NK-92 (cell line): ENCODE data around the gene DCAF16.
"Not testable (repeated sequence)": the region's sequence is repeated elsewhere in the genome, so short reads cannot be mapped to it uniquely, and the experiment has no call there.

Experiments
- DNase-seq: peaks from one replicate; lab custom pipeline; 2025; ENCODE audit not compliant: unreplicated experiment; lab: John Stamatoyannopoulos, UW

DCAF16 gene

DNA sequence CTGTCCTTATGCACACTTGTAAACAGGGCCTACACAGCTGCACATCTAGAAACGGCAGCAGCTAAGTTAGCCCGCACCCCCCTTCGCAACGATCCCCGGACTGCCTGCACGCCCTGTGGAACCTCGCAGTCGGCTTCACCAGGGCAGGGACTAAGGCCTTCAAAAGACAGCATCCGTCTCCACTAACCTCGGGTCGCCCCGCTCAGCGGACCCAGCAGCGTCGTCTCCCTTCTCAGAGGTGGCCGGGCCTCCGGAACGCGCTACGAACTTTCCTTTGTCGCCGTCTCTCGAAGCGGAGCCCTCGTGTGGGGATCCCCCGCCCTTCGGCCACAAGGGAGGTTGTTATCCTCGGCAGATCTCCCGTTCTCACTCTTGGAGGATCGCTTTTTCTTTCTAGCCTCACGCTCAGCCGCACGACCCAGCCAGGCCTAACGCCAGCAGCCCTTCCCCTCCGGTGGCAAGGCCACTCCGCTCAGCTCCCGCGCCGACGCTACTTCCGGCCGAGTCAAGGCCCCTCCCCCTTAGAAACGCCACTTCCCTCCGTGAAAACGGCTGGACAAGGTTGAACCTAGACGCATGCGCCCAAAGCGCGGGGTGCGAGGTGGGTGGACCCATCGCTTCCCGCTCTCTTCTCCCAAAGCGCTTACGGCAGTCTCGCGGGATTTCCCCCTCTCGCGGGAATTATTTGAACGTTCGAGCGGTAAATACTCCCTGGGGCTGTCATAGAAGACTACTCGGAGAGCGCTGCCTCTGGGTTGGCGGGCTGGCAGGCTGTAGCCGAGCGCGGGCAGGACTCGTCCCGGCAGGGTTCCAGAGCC, at the start of gene DCAF16, which contains the start of gene NCAPG:
DCAF16 (minus strand) TSS at position 498 of the 818 bp plus-strand sequence. CDS start 6,616 bp downstream, outside the sequence.
NCAPG (plus strand) TSS at position 720 of the 818 bp plus-strand sequence. CDS start 99 bp downstream, outside the sequence.
- DNase-seq, result peak; percentile 95

DNA sequence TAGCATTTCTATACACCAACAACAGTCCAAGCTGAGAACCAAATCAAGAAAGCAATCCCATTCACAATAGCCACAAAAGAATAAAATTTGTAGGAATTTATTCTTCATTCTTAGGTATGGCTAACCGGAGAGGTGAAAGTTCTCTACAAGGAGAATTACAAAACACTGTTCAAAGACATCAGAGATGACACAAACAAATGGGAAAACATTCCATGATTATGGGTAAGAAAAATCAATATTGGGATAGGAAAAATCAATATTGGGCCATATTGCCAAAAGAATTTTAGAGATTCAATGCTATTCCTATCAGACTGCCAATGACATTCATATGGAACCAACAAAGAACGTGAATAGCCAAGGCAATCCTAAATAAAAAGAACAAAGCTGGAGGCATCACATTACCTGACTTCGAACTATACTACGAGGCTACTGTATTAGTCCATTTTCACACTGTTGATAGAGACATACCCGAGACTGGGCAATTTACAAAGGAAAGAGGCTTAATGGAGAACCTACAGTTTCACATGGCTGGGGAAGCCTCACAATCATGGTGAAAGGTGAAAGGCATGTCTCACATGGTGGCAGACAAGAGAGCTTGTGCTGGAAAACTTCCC, 49.3 kb upstream of the DCAF16 start:
- DNase-seq, result no peak

DNA sequence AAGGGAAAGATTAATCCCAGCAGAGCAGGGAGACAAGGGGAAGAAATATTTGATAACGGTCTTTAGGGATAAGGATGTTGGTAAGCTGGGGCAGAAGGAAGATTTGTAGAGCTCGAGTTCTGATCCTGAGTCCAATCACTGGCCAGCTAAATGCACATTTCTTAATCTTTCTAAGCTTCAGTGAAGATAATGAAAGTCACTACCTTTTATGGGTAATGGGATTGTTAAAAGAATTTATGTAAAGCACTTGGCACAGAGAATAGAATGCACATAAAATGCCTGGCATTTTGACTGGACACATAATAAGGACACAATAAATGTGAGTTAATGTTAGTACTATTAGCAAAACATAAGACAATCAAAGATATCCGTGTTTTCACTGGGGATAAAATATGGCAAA, 43.5 kb upstream of the DCAF16 start:
- DNase-seq, result no peak

DNA sequence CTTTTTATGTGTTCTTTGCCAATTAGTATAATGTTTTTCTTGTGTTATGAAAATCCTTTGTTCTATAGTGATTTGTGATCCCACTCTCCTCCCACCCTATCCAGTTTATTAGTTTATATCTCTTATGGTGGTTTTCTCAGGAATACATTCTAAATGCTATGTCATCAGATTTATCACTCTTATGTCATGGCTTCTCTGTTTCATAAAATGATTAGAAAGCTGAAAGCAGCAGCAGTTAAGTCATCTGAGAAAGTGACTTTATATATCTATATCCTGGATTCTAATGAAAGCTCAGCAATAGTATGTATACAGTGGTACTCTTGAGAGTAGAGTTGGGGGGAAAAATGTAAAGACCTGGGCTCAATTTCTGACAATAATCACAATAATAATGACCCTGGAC, 41.4 kb upstream of the DCAF16 start:
- DNase-seq, result no peak

DNA sequence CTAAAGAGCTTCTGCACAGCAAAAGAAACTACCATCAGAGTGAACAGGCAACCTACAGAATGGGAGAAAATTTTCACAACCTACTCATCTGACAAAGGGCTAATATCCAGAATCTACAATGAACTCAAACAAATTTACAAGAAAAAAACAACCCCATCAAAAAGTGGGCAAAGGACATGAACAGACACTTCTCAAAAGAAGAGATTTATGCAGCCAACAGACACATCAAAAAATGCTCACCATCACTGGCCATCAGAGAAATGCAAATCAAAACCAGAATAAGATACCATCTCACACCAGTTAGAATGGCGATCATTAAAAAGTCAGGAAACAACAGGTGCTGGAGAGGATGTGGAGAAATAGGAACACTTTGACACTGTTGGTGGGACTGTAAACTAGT, 39.7 kb upstream of the DCAF16 start:
- not testable (repeated sequence) for DNase-seq

DNA sequence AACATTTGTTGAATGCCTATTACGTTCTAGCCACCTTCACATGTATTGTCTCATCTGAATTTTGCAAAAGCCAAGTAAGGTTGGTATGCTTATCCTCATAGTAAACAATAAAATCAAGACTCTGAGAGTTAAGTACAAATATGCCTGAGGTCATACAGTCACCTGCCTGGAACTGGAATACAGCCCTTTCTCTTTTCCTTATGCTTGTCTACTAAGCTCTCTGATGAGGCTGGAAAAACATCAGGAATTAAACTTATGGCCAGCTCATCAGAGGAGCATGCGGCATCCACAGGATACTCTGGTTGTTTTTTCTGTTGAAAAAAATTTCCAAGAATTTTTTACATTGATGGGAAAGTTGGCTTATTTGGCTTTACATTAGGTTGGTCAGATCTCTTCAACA, 35.7 kb upstream of the DCAF16 start:
- DNase-seq, result no peak

DNA sequence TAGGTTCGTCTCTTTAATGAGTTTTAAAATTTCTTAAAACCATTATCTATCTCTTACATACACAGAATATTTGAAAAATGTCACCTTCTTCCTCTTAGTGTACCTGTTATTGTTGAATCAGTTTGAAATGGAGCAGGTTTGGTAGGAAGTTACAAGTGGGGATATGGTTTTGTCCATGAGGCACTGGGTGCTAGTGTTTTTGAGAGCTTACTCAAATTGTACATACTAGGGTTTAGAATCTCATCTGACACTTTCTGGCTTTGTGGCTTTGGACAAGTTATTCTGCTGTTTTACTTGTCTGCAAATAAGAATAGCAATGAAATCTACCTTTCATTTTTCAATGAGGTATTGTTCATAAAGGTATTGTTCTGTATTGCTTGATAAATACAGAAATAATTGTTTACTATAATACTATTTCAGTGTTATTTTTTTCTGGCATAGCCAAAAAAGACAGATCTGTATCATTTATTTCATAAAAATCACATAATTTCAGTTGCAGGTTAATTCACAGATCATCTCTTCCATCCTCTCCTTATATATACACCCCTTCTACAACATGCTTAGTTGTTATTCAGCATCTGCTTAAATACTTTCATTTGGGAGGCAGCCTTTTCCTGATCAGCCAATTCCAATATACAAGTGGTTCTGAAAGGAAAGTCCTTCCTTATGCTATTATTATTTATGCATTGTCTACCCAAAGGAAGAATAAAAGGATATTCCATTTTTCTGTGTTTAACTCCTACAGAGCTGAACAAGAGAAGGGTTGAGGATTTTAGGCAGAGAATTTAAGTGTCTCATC, 13.5 kb upstream of the DCAF16 start:
- DNase-seq, result no peak

DNA sequence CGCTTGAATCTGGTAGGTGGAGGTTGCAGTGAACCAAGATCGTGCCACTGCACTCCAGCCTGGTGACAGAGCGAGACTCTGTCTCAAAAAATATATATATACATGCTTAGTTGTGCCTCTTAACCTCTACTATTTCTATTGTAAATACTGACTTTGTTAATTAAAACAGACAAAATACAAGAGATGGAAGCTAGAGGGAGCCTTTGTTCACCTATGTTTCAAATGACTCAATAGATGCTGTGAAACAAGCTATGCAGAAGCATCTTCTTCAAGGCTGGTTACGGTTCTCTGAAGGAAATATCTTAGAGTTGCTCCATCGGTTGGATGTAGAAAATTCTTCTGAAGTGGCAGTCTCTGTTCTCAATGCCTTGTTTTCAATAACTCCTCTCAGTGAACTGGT, 6.5 kb upstream of the DCAF16 start:
- DNase-seq, result no peak

DNA sequence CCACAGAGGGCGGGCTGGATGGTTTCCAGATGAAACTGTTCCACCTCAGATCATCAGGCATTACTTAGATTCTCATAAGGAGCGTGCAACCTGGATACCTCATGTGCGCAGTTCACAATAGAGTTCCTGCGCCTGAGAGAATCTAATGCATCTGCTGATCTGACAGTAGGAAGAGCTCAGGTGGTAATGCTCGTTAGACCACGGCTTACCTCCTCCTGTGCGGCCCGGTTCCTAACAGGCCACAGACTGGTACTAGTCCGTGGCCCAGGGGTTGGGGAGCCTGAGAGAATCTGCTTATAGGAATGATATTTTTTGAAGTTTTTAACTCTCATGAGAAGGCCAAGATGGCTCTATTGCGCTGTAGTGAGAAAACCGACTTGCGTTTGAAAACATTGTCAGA, 5.6 kb upstream of the DCAF16 start:
- DNase-seq, result no peak

DNA sequence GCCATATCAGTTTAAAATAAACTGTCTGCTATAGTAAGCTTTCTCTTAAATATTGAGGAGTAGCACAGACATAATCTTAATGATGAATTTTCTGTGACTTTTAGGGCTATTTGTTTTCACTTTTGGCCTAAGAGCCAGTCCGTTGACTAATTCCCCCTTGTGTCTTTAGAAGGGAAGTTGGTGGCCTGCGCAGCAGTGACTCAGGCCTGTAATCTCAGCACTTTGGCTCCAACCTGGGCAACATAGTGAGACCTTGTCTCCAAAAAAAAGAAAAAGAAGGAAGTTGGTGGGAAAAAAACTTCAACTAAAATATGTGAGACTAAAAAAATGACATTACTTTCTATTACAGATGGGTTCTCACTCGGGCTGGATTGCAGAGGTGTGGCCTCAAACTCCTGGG, 3.6 kb upstream of the DCAF16 start:
- DNase-seq, result no peak

DNA sequence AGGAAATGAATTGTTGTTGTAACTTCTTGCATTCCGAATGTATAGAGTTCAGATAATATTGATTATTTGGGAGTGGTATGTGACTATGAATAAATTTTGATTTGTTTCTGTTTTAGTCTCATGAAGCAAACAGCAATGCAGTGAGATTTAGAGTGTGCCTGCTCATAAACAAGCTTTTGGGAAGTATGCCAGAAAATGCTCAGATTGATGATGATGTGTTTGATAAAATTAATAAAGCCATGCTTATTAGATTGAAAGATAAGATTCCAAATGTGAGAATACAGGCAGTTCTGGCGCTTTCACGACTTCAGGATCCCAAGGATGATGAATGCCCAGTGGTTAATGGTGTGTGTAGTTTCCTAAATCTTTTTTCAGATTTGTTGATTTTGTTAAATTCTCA, 2.2 kb upstream of the DCAF16 start:
- no peak for DNase-seq

DNA sequence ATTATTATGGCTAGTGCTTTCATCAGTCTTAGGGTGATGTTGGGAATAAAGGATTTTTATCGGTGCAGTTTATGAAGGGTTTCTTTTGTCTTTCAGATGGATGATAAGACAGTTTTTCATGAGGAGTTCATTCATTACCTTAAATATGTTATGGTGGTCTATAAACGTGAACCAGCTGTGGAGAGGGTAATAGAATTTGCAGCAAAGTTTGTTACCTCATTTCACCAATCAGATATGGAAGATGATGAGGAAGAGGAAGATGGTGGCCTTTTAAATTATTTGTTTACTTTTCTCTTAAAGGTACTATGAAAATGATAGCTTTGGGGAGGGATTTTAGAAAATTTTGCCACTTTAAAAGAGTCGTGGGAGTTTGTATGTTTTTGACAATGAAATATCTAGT, 1.6 kb upstream of the DCAF16 start:
- no peak for DNase-seq

DNA sequence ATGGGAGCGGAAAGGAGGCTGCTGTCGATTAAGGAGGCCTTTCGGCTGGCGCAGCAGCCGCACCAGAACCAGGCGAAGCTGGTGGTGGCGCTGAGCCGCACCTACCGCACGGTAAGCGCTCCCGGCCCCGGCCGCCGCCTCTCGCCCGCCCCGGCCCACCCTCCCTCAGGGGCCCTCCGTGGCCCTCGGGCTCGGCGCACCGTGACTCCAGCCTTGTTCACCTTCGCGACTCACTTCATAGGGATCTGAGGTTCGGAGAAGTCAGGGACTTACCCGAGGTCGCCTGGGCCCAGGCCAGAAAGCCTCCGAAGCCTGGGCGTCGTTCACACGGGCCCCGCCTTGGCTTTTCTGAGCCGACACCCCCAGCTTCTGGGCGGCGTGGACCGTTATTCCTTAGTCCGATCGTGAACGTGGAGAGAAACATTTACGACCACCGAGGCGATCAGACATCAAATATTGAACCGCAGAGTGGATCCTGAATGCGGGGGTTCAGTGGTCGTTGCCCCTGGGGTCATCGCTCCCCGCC, 584 bp upstream of the DCAF16 start:
- DNase-seq, result no peak

DNA sequence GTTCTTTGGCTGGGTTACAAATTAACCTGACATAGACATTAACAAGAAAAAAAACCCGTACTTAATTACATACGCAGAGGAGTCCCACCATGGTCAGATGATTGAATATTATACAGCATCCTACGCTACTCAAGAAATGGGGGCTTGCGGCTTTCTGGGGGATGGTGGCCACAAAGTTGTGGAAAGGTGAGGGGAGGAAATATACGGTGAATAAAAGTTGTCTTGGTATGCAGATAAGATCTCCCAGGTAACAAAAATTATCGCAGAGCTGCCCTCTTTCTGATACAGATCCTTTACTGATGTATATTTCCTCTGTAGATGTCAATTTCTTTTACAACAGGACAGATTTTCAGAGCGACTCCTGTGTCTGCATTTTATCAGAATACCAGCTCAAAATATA, 890 bp downstream of the DCAF16 start:
- no peak for DNase-seq

DNA sequence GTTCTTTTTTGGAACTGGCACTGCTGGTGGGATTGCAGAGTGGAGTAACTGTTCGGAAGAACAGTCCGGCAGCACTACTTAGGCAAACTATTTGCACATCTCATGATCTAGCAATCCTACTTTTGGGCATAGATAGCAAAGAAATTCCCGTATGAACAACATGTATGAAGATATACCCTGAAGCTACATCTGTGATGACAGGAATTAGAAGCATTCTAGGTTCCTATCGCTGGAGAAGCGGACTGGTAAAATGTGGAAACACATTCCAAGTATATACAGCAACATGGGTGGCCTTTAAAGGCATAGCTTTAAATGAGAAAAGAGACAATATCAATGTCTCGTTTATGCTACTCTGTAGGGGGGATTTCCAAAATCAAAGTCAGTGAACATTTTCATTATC, 3.1 kb downstream of the DCAF16 start:
- no peak for DNase-seq

DNA sequence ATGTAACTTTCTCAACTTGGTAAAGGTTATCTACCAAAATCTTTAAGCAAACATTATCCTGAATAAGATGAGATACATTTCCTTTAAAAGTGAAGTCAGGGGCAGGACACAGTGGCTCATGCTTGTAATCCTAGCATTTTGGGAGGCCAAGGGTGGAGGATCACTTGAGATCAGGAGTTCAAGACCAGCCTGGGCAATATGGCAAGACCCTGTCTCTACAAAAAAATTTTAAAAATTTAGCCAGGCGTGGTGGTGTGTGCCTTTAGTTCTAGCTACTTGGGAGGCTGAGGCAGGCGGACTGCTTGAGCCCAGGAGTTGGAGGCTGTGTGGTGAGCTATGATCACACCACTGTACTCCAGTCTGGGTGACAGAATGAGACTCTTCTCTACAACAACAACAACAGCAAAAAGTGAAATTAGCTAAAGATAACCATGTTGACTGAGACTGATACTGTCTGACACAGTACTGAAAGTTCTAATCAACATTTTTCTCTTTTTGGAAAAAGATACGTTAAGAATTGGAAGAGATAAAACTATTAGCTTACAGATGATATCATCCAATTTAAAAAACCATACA, 4.9 kb downstream of the DCAF16 start:
- no peak for DNase-seq

DNA sequence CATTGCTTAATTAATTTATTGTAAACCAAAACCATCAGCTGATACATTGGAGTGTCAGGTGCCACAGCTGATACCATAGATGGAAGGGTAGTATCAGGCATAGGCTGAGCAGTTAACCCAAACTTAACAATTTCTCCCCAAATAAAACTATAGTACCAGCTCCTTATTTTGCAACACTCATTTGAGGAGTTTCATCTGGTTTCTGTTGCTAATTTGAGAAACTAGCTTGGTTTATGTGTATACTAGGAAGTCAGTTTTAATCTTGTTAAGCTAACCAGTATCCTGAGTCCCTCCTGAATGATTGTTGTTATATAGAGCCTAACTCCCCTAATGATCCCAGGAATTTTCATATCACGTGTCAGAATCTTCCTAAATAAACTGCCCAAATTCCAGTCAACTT, 12.7 kb downstream of the DCAF16 start:
- no peak for DNase-seq

DNA sequence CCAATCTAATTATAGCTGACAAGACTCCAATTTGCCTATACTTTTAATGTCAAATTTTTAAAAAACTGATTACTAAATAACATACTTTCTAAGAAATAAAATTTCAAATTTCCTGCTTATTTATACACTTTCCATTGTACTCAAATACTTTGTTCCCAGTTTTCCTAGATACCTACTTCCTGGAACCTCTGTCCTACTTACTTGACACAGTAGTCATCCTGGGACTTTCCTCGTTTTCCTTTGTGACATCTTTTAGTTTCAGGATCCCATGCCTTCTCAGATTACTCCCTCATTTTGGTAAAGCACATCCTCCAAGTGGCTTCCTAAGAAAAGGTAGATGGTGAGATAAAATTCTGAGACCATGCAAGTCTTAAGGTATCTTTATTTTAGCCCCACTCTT, 15.8 kb downstream of the DCAF16 start:
- DNase-seq, result no peak

DNA sequence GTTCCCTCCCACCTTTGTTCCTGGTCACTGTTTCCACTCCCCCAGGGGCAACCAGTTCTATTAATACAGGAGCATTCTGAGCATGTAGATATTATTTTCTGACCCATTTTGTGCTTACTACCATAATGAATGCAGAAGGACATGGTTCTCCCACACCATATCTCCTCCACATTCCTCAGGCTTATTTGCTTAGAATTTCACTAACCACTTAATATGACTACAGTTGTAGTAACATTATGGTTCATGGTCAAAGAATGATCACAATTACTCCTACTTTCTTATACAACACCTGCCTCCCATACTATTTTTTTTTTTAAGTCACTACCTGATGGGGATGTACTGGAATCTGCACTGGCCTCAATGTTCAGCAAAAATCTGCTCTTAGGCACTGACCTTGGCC, 21.6 kb downstream of the DCAF16 start:
- DNase-seq, result no peak

DNA sequence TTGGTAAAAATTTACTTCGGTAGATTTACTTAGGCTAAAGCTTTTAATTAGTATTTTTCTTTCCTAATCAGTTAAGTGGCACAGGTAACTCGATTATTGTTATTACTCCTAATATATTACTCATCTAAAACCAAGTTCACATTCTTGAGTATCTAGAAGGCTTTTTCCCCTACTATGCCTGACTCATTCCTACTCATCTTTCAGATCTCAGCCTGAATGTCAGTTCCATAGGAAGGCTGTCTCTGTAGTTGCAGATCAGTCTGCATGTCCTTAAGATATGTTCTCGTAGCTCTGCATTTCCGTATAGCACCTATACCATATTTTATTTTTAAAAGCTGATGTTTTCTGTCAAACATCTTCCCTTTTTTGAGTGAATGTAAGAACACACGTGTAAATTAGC, 23.2 kb downstream of the DCAF16 start:
- no peak for DNase-seq

DNA sequence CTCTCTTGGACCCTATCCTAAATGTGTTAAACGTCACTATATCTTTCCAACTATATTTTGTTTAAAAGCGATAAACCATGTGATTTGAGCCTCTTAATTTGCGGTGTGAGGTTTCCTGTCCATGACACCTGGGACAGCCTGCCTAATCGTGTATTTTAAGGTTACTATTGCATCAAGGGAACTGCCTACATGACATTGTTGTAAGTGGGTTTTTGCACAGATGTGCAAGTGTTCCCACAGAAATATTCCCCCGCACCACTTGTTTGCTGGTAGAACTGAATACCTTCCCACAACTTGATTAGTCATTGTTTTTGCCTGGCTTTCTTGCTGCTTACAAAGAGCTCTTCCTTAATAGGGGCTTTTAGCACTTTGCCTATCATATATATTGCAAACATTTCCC, 24.0 kb downstream of the DCAF16 start:
- no peak for DNase-seq
